GM19397 (cell line): Measurements from ENCODE around the gene NFIB.

Source experiments
- ATAC-seq: cut with Tn5 transposase; IDR thresholded peaks from one replicate; pipeline ENCODE4 v1.9.1; 2021; ENCODE audit warnings: mild to moderate bottlenecking, moderate library complexity; ENCODE audit not compliant: unreplicated experiment

The NFIB gene

GRCh38 chr9:14345354-14346230 is 31.7 kb upstream of the NFIB start:
- ATAC-seq: no peak

DNA sequence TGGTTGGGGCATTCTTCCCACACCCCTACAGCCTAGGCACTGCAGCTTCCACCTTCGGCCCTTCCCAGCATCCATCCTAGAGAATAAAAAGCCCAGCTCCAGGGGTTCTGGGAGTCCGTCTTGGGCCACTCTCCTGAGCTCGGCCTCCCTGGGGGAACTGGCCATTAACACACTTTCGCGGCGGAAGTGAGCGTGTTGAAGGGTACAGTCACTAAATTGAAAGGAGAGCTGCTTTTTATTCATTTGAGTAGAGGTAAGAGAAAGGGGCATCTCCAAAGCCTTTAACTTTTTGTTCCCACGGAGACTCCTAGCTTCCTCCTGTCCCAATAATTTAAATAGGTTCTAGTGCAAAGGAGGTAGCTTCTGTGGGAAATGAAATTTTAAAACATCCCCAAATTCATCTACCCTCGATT is 31.0 kb upstream of the NFIB start:
- no peak for ATAC-seq

DNA sequence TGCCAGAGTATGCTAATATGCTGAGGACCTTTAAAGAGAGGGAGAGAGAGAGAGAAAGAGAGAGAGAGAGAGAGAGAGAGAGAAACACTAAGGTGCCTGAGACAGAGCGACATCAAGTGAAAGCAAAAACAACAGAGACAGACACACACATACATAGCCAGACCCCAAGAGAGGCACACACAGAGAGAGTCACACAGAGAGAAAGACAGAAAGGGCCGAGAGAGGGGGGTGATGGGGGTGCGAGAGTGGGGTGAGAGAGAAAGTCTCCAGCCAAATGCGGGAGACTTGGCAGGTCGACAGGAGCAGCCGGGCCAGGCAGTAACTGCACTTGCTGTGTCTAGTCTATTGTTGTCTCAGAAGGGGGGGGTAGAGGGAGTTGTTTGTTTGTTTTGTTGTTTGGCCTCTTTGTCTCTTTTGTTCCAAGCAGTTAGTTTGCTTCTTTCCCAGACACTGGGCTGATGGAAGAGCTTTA is 30.1 kb upstream of the NFIB start:
- ATAC-seq: no peak

GRCh38 chr9:14343261-14344031 is 29.5 kb upstream of the NFIB start:
- ATAC-seq: no peak

- no peak for ATAC-seq
Observed at GRCh38 chr9:14342736-14343135, 28.8 kb upstream of the NFIB start.

- no peak for ATAC-seq
Observed at GRCh38 chr9:14341437-14342122, 27.6 kb upstream of the NFIB start.

DNA sequence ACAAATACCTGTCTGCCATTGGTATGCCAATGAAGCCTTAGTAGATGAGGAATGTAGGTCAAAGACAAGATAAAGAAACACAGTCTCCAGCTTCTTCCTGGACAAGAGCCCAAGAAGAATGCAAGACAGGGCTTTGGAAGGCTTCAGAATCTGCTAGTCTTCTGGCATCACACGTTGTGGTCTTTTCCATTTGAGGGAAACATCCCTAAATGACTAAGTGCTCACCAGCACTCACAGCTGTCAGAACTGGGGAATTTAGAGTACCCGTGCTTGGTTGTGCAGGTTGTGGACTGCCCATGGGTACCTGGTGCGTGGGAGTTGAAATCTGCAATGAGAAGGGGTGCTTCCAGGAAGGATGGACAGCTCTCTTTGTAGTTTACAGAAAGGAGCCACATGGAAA is 27.1 kb upstream of the NFIB start:
- no peak for ATAC-seq

DNA sequence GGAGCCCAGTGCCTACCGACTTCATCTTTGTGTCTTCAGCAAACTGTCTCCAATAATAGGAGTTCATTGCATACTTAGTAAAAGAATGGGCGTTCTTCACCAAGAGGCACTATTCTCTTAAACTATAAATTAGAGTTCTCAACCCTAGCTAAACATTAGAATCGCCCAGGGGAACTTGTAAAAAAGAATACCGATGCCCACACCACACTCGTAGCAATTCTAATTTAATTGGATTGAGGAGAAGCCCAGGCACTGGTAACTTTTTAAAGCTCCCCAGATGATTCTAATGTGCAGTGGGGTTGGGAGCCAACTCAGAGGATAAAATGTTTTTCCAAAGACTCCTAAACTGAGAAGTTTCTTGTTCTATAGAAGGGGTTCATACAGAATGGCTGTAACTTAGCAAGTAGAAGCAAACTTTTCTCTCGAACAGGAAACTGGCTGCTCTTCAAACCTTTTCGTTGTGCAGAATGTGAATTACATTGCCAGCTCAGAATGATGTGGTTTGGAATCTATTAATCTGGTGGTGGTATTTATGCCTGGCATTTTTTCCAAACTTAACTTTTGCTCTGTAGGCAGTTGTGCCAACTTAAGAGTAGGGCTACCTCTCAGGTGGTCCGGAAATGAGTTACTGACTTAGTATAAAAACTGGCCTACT is 26.4 kb upstream of the NFIB start:
- no peak for ATAC-seq

DNA sequence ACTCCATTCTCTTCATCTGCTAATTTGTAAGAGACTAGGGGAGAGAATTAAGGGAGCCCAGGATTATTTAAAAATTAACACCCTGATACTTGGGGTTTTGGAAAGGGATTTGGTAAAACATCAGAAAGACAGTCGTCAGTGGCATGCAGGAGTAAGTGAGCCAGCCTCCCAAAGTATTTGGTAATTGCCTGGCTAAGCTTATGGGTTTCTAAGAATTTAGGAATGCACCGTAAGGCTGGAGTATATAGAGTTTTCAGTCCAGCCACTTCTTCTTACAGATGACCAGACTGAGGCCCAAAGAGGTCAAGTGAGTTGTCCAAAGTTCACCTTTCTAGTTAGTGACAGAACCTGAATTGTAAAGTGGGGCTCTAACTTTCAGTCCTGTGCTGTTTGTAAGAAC is 25.8 kb upstream of the NFIB start:
- no peak for ATAC-seq

GRCh38 chr9:14337615-14338014 is 23.7 kb upstream of the NFIB start:
- no peak for ATAC-seq

GRCh38 chr9:14336244-14336643 is 22.3 kb upstream of the NFIB start:
- no peak for ATAC-seq

DNA sequence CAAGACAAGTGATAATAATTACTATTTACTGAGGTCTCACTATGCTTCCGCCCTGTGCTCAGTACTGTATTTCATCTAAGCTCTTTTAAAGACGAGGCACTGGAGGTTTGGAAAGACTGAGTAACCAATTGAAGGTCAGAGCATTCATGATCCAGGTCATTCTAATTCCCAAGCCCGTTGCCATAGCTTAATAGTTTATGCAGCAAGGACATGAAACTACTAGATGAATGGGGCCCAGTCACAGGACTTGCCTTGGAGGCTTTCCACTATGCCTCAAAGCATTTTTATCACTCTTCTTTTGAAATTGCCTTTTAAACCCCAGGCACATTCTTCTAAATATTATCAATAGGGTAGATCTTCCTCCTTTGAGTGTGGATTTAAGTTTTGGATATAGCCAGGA is 17.2 kb upstream of the NFIB start:
- no peak for ATAC-seq

DNA sequence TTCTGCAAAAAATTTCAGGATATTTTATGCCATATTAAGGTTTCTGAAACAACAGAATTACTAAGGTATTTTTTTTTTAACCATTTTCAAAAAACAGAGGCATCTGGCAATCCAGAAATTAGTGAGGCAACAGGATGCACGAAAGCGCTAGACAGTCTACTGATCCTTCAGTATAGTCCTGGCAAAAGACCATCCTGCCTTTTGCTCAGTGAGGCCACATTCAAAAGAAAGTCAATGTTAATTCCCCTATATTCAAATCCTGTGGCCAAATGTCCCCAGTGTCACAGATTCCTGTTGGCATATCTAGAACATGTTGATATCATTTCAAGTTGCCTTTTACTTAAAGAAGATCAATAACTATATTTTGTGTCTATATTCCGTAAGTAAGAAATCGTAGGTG is 13.1 kb upstream of the NFIB start:
- ATAC-seq: no peak

DNA sequence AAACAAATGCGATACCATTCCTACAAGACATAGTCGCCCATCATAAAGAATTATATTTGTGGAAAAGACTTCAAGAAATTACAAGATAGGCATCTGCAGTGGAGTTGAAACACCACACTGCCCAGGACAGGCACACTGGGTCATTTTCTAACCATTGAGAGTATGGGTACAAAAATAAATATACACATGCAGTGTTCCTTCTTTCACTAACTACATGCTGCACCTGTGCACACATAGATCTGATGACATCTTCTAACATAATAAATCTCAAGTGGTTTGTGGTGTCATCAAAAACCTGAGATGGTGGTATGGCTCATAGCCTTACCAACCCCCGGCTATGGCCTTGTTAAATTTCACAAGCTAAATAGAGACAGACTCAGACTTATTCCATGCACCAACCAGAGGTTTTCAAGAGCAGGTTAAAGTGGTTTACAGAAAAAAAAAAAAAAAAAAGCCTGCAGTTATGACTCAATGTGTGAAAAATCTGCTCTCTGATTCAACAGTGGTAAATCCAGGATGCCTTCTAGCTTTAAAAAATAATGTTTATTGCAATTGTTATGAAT is 12.4 kb upstream of the NFIB start:
- ATAC-seq: no peak

DNA sequence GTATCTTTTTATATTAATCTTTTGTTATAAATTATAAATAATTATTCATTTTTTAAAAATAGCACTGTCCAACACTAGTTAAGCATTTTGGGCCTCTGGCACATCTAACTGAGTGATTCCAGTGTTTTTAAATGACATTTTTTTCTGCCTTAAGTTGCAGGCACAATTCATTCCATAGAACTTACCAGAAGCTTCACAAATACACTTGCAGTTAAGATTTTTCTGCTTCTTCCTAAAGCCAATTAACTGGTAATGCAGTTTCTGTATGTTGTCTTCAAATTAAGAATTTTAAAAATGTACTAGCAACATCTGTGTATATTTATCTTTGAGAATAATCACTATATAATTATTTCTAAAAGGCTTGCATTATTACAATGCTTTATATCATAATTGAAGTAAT is 11.2 kb upstream of the NFIB start:
- no peak for ATAC-seq

- no peak for ATAC-seq
Observed at GRCh38 chr9:14323985-14324650, 10.2 kb upstream of the NFIB start.

DNA sequence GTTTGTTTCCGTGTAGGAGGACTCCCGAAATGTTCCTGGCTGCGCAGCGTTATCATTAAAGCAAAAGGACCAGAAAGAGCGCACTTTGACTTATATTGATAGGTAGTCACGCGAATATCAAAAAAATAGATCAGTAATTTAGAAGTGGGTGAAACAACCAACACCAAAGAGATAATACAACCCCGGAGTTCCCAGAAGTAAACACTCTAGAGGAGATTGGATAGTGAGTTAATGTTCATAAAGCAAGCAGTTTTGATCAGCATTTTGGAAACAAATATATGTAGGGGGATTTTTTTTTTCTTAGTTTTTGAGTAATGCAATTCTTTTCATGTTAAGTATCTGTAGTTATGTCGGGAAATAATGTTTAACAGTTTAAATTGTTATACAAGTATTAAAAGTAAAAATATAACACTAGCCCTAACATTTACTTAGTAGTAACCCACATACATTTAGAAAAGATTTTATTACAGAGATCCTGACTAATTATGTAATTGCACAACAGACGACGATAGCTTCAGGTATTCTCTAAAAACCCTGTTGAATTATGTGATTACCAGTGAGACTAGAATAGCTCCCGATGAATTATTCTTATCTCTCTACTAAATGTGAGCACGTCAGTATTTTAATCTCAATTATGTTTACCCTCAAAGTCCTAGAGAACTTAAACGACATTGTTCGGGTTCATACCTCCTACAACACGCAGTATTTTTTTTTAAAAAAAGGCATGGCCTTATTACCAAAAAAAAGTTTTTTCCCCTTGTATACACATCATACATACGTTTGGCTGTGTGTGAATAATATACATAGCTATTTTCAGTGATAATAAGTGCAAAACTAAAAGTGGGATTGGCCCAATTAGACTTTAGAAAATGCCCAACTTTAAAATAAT is 9.4 kb upstream of the NFIB start:
- peak; percentile 0 for ATAC-seq

- ATAC-seq: peak; percentile 87
Observed at GRCh38 chr9:14322211-14323082, 8.5 kb upstream of the NFIB start.
